Panc1 (cell line): ENCODE results near the gene TNNC1. TPM values are rescaled to one million over a fixed set of nuclear protein-coding genes. Genes with fewer than 3 reads are reported as not detected.
A peak's percentile ranks its signal among the peaks of the same experiment; 100 is the strongest.

Source experiments
- ATAC-seq: fragments of 200-7000 bp; cut with Tn5 transposase; 2 replicates; pipeline ENCODE4 v1.9.1; 2020; ENCODE audit warnings: mild to moderate bottlenecking, moderate library complexity
- Bru-seq: library from RNA; stranded (reverse); fragments of 400-500 nt; gene quantifications from one replicate; lab custom pipeline; 2021; lab: Mats Ljungman, UMichigan
- BruChase-seq, 2 experiments: library from RNA; stranded (reverse); fragments of 400-500 nt; gene quantifications; one replicate each; lab custom pipeline; 2021; lab: Mats Ljungman, UMichigan
- BruUV-seq: library from RNA; stranded (reverse); fragments of 400-500 nt; replicated peaks from 2 replicates; lab custom pipeline; 2021; lab: Mats Ljungman, UMichigan
- CTCF ChIA-PET: fragments of 300-600 bp; sonication (Branson Sonifier 250); formaldehyde crosslinking; loops from one replicate; lab custom pipeline; 2022; ENCODE audit warnings: antibody characterized with exemption; lab: Charles Lee
- POLR2A ChIA-PET: fragments of 300-600 bp; sonication (Branson Sonifier 250); formaldehyde crosslinking; loops from one replicate; lab custom pipeline; 2022; ENCODE audit warnings: antibody characterized with exemption; lab: Charles Lee
- DNase-seq: peaks from one replicate; pipeline ENCODE4 v3.0.0-alpha.2; 2010; ENCODE audit warnings: low read depth, low spot score
- H3K27ac ChIP-seq: 2 replicates; pipeline ENCODE4 v1.5.1; 2011; ENCODE audit warnings: mild to moderate bottlenecking, low read length, inconsistent platforms
- H3K27me3 ChIP-seq: fragments of 200-500 bp; sonication (Bioruptor generic); 2 replicates; pipeline ENCODE4 v1.6.0; 2014; ENCODE audit warnings: low read length, inconsistent platforms; ENCODE audit not compliant: control insufficient read depth, insufficient read depth
- H3K36me3 ChIP-seq: fragments of 200-500 bp; sonication (Bioruptor generic); 2 replicates; pipeline ENCODE4 v1.5.1; 2014; ENCODE audit warnings: inconsistent platforms, mild to moderate bottlenecking, low read length, moderate library complexity; ENCODE audit not compliant: control insufficient read depth, insufficient read depth
- H3K4me1 ChIP-seq: 2 replicates; pipeline ENCODE4 v1.5.1; 2011; ENCODE audit warnings: inconsistent platforms, mild to moderate bottlenecking, low read length, moderate library complexity; ENCODE audit not compliant: control insufficient read depth, insufficient read depth
- H3K4me3 ChIP-seq, 2 experiments: 2 replicates each; pipeline ENCODE4 v1.5.1; 2011 to 2012; ENCODE audit warnings: low read depth in 2 of 2, low read length in 2 of 2, mild to moderate bottlenecking in 2 of 2, inconsistent platforms in 1 of 2, moderate library complexity in 1 of 2
- H3K9me3 ChIP-seq: fragments of 200-500 bp; sonication (Bioruptor generic); 2 replicates; pipeline ENCODE4 v1.5.1; 2014; ENCODE audit warnings: low read depth, mild to moderate bottlenecking, inconsistent platforms, low read length, moderate library complexity; ENCODE audit not compliant: control insufficient read depth, insufficient read depth
- POLR2AphosphoS5 ChIP-seq: IDR thresholded peaks from 2 replicates; pipeline ENCODE4 v1.6.1; 2012; ENCODE audit warnings: mild to moderate bottlenecking, low read depth, low read length, moderate library complexity
- SIN3A ChIP-seq: IDR thresholded peaks from 2 replicates; pipeline ENCODE4 v1.6.1; 2012; ENCODE audit warnings: low read depth, mild to moderate bottlenecking, low read length, moderate library complexity, borderline replicate concordance; ENCODE audit not compliant: insufficient read depth
- TCF7L2 ChIP-seq: IDR thresholded peaks from 2 replicates; pipeline ENCODE4 v1.6.1; 2011; ENCODE audit warnings: mild to moderate bottlenecking, low read depth, low read length, inconsistent platforms
- in situ Hi-C: cut with HindIII; loops from 2 replicates; pipeline ENCODE4 v1.10.0; 2016; ENCODE audit warnings: low sequenced_read_pairs, low pct_unique_long_range_greater_than_20kb
- intact Hi-C: fragments of 100-400 bp; cut with micrococcal nuclease; formaldehyde crosslinking; loops from one replicate; pipeline ENCODE4 v1.10.0; 2022; ENCODE audit not compliant: unreplicated experiment
- long read RNA-seq: library from polyadenylated mRNA; unstranded; transcript quantifications from one replicate; pipeline ENCODE4 v2.0.0, GENCODE V29; 2021; ENCODE audit not compliant: unreplicated experiment
- polyA plus RNA-seq: library from polyadenylated mRNA; unstranded; fragments of >200 nt; gene quantifications from one replicate; pipeline ENCODE4 v1.2.1, GENCODE V29; 2012; ENCODE audit warnings: missing spikeins; ENCODE audit not compliant: insufficient read length
- total RNA-seq: library from RNA; stranded (reverse); gene quantifications from one replicate; pipeline ENCODE4 v1.2.1, GENCODE V29; 2021; ENCODE audit not compliant: unreplicated experiment
- TF ChIP-seq, protein P1 (sequence below), 2 experiments: IDR thresholded peaks; 2 replicates each; pipeline ENCODE4 v1.6.1; 2011 to 2012; ENCODE audit warnings: low read depth in 2 of 2, control low read depth in 1 of 2, low read length in 1 of 2, mild to moderate bottlenecking in 1 of 2, moderate library complexity in 1 of 2; ENCODE audit not compliant: insufficient read depth in 1 of 2
- TF ChIP-seq, protein P2 (sequence below): fragments of 450-650 bp; IDR thresholded peaks from 2 replicates; pipeline ENCODE4 v1.5.1; 2017; ENCODE audit warnings: mild to moderate bottlenecking

Gene TNNC1
- 5.2 TPM for total RNA-seq
- 7.4 TPM for polyA plus RNA-seq
- percentile 32 among the genes with signal in this experiment for Bru-seq, nascent RNA
- BruChase-seq, experiment 1, labeled RNA remaining after a 2-hour chase = percentile 27 among the genes with signal in this experiment
- BruChase-seq, experiment 2, labeled RNA remaining after a 6-hour chase = percentile 25 among the genes with signal in this experiment
- long read RNA-seq, partial matches to known transcripts = 1 of 1 reads
- long read RNA-seq, other reads (novel, unspliced or antisense) = 0 of 1 reads

GRCh38 chr3:52453496-52454249, at the start of gene TNNC1:
Gene TNNC1, minus strand, starts transcription at chr3:52454041. Its CDS starts 26 bp downstream, at chr3:52454015.
- H3K36me3 ChIP-seq = peaks cover 6% of the 10 kb centered on the region; the same call in 1 of the 2 replicates
- CTCF ChIA-PET = no interaction called here
- H3K27ac ChIP-seq = peak within 1 kb of the TSS; percentile 93
- intact Hi-C loops = no loop called here
- DNase-seq (no peak), ATAC-seq (no peak)
- peaks cover 39% of the 10 kb centered on the region for H3K4me1 ChIP-seq
- H3K9me3 ChIP-seq = no peaks in the 10 kb centered on the region
- H3K4me3 ChIP-seq = peak within 1 kb of the TSS; percentile 68 to 74
- POLR2A ChIA-PET = no interaction called here
- in situ Hi-C loops = no loop called here
- no TSS peak for BruUV-seq
- H3K27me3 ChIP-seq = no peaks in the 10 kb centered on the region
- TF ChIP-seq, protein P1, sequence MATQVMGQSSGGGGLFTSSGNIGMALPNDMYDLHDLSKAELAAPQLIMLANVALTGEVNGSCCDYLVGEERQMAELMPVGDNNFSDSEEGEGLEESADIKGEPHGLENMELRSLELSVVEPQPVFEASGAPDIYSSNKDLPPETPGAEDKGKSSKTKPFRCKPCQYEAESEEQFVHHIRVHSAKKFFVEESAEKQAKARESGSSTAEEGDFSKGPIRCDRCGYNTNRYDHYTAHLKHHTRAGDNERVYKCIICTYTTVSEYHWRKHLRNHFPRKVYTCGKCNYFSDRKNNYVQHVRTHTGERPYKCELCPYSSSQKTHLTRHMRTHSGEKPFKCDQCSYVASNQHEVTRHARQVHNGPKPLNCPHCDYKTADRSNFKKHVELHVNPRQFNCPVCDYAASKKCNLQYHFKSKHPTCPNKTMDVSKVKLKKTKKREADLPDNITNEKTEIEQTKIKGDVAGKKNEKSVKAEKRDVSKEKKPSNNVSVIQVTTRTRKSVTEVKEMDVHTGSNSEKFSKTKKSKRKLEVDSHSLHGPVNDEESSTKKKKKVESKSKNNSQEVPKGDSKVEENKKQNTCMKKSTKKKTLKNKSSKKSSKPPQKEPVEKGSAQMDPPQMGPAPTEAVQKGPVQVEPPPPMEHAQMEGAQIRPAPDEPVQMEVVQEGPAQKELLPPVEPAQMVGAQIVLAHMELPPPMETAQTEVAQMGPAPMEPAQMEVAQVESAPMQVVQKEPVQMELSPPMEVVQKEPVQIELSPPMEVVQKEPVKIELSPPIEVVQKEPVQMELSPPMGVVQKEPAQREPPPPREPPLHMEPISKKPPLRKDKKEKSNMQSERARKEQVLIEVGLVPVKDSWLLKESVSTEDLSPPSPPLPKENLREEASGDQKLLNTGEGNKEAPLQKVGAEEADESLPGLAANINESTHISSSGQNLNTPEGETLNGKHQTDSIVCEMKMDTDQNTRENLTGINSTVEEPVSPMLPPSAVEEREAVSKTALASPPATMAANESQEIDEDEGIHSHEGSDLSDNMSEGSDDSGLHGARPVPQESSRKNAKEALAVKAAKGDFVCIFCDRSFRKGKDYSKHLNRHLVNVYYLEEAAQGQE (IDR thresholded peaks at IDR 0.05; ENCODE audit: insufficient read depth in 1 of 2, low read depth in 2 of 2, low read length in 1 of 2) = no peak
- TF ChIP-seq TCF7L2 (no peak), POLR2AphosphoS5 (no peak), SIN3A (no peak)
- TF ChIP-seq, protein P2, sequence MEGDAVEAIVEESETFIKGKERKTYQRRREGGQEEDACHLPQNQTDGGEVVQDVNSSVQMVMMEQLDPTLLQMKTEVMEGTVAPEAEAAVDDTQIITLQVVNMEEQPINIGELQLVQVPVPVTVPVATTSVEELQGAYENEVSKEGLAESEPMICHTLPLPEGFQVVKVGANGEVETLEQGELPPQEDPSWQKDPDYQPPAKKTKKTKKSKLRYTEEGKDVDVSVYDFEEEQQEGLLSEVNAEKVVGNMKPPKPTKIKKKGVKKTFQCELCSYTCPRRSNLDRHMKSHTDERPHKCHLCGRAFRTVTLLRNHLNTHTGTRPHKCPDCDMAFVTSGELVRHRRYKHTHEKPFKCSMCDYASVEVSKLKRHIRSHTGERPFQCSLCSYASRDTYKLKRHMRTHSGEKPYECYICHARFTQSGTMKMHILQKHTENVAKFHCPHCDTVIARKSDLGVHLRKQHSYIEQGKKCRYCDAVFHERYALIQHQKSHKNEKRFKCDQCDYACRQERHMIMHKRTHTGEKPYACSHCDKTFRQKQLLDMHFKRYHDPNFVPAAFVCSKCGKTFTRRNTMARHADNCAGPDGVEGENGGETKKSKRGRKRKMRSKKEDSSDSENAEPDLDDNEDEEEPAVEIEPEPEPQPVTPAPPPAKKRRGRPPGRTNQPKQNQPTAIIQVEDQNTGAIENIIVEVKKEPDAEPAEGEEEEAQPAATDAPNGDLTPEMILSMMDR = no peak

GRCh38 chr3:52502808-52503350, 49.0 kb upstream of the TNNC1 start:
- intact Hi-C loops = no loop called here

More at GRCh38 chr3:52502808-52503350, 49.0 kb upstream of the TNNC1 start:
- BruUV-seq = no TSS peak
- Histone ChIP-seq H3K4me1 (no peaks in the 10 kb centered on the region), H3K9me3 (no peaks in the 10 kb centered on the region), H3K4me3 (no peak overlapping the region), H3K36me3 (no peaks in the 10 kb centered on the region), H3K27ac (no peak overlapping the region), H3K27me3 (no peaks in the 10 kb centered on the region)
- ATAC-seq = peak; percentile 54
- POLR2A ChIA-PET = interaction anchor here (0.6 kb wide), 1 partner anchor 106 kb away, joined by 3 read pairs; no protein-coding TSS in a partner anchor
- no peak for TF ChIP-seq POLR2AphosphoS5
- TF ChIP-seq TCF7L2 = no peak
- no peak for TF ChIP-seq SIN3A
- TF ChIP-seq, protein P2 = no peak
- TF ChIP-seq, protein P1 (IDR thresholded peaks at IDR 0.05; ENCODE audit: insufficient read depth in 1 of 2, low read depth in 2 of 2, low read length in 1 of 2) = no peak
- in situ Hi-C loops = no loop called here
- CTCF ChIA-PET = no interaction called here
- DNase-seq = no peak
